Superior temporal gyrus (tissue), 1 donor: ENCODE data around the gene SBK2.
A peak's percentile ranks its signal among the peaks of the same experiment; 100 is the strongest.
"Not testable (repeated sequence)": the region's sequence is repeated elsewhere in the genome, so short reads cannot be mapped to it uniquely, and the experiment has no call there.

ENCODE experiments used
- DNase-seq: peaks from one replicate; pipeline ENCODE4 v3.0.0-alpha.2; 2016; ENCODE audit errors: extremely low spot score

SBK2 gene, protein sequence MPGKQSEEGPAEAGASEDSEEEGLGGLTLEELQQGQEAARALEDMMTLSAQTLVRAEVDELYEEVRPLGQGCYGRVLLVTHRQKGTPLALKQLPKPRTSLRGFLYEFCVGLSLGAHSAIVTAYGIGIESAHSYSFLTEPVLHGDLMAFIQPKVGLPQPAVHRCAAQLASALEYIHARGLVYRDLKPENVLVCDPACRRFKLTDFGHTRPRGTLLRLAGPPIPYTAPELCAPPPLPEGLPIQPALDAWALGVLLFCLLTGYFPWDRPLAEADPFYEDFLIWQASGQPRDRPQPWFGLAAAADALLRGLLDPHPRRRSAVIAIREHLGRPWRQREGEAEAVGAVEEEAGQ

DNA sequence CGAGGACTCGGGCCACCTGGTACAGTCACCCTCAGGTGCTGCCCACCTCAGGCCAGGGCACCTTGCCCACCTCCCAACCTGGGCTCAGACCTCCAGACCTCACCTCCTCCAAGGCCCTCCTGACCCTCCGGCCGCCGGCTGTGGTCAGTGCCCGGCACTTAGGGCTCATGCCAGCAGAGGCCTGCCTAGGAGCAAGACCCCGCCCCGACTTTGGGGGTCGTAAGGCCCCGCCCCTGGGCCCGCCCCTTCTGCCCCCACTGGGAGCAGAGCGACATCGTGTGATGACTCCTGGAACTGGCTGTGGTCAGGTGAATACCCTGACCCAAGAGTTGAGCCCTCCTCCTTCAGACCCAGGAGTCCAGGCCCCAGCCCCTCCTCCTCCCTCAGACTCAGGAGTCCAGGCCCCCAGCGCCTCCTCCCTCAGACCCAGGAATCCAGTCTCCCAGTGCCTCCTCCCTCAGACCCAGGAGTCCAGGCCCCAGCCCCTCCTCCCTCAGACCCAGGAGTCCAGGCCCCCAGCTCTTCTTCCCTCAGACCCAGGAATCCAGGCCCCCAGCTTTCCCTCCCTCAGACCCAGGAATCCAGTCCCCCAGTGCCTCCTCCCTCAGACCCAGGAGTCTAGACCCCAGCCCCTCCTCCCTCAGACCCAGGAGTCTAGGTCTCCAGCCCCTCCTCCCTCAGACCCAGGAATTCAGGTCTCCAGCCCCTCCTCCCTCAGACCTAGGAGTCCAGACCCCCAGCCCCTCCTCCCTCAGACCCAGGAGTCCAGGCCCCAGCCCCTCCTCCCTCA is at the start of gene SBK2:
SBK2 (minus strand) TSS at position 183 of the 790 bp plus-strand sequence. CDS start 839 bp downstream, outside the sequence.
- DNase-seq, result no peak

DNA sequence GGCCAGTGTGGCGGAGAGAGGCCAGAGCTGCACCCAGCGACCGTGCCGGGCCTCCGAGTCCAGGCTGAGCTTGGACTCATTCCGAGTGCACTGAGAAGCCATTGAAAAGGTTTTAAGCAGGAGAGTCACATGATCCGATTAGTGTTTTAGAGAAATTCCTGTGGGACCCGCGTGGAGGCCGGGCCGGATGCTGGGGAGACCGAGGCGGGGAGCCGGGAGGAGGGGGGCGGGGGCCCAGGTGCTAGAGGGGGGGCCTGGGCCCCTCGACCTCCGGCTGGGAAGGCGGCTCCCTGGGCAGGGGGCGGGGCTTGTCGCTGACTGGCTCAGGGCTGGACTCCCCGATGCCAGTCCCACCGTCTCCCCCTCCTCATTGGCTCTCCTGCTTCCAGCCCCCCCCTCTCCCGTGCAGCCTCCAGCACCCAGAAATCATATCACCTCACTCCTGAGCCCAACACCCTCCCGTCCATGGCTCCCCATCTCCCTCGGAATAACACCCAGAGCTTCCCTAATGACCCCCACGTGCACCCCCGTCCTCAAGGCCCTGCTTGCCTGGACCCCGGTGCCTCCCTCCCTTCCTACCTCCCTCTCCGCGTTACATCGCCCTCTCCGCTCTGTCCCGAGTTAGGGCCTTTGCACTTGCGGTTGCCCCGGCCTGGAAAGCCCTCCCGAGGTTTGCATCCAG is 48.9 kb upstream of the SBK2 start:
- DNase-seq, result no peak

DNA sequence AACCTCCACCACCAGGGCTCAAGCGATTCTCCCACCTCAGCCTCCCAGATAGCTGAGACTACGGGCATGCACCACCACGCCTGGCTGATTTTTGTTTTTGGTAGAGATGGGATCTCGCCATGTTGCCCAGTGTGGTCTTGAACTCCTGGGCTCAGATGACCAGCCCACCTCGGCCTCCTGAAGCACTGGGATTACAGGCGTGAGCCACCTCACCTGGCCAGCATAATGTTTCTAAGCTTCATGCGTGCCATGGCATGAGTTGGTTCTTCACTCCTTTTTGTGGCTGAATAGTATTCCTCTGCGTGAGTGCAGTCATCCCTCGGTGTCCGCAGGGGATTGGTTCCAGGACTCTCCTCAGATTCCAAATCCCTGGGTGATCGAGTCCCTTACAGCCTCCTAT is 47.9 kb upstream of the SBK2 start:
- DNase-seq, result no peak

DNA sequence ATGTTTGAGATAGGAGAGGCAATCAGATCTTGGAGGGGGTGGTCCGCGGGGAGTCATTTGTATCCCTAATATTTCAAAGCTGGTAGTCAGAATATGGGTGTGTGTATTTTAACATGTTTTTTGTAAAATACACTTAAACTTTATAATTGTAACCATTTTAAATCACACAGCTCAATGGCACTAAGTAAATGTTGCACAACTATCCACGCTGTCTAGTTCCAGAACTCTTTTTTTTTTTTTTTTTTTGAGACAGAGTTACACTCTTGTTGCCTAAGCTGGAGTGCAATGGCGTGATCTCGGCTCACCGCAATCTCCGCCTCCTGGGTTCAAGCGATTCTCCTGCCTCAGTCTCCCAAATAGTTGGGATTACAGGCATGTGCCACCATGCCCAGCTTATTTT is 47.0 kb upstream of the SBK2 start:
- DNase-seq, result not testable (repeated sequence)

- not testable (repeated sequence) for DNase-seq
Observed at GRCh38 chr19:55582284-55582683, 45.4 kb upstream of the SBK2 start.

GRCh38 chr19:55581823-55582223 is 44.9 kb upstream of the SBK2 start:
- DNase-seq, result no peak

- no peak for DNase-seq
Observed at GRCh38 chr19:55581145-55581822, 44.4 kb upstream of the SBK2 start.

- peak; percentile 88 for DNase-seq
Observed at GRCh38 chr19:55580628-55581144, 43.8 kb upstream of the SBK2 start, which contains the start of gene ZNF579. Gene ZNF579, minus strand, starts transcription at chr19:55580848. Its CDS starts 1,209 bp downstream, at chr19:55579639.

DNA sequence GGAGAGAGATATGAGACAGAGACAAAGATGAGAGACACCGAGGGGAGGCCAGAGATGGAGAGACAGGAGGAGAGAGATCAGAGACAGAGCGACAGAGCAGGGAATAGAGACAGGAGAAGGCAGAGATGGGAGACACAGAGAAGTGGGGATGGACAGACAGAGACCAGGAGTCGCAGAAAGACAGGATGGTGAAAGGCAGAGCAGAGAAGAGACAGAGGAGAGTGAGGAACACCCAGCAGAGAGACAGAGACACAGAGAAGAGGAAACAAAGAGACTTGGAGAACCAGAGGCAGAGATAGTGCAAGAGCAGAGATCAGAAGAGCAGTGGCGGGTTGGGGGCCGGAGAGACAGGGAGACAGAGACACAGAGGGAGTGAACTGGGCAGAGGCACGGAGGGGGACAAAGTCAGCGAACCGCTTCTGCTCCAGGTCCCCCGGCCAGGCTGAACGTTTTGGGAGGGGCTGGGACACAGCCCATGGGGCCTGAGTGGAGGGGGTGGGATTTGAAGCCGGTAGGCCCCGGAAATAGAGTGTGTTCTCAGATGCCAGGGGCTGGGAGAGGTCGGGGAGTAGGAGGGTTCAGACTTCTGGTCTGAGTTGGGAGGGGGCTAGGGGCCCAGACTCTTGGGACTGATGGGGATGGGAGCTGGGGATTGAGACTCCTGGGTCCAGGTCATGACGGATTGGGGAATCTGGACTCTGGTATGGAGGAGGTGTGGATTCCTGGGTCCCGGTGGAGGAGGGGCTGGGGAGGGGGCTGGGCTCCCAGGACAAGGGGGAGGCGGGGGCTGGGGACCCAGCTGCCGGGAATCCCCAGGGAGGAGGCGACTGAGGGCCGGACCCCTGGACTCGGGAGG is 43.1 kb upstream of the SBK2 start:
- DNase-seq, result no peak

GRCh38 chr19:55578761-55579747 is 42.1 kb upstream of the SBK2 start:
- no peak for DNase-seq

GRCh38 chr19:55578031-55578760 is 41.3 kb upstream of the SBK2 start:
- DNase-seq, result no peak

DNA sequence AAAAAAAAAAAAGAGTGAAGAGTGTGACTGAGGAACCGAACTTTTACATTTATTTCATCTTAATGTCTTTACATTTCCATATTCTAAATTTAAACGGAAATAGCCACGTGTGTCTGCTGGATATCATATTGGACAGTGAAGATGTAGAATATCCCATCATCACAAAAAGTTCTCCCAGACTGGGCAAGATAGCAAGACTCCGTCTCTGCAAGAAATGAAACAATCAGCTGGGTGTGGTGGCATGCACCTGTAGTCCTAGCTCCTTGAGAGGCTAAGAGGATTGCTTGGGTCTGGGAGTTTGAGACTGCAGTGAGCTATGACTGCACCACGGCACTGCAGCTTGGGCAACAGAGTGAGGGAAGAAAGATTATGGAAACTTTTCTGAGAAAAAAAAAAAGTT is 39.8 kb upstream of the SBK2 start:
- no peak for DNase-seq

DNA sequence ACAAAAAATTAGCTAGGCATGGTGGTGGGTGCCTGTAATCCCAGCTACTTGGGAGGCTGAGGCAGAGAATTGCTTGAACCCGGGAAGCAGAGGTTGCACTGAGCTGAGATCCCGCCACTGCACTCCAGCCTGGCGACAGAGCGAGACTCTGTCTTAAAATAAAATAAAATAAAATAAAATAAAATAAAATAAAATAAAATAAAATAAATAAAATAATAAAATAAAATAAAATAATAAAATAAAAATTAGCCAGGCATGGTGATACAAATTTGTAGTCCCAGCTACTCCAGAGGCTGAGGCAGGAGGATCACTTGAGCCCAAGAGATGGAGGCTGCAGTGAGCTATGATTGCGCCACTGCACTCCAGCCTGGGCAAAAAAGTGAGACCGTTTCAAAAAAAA is 37.0 kb upstream of the SBK2 start:
- not testable (repeated sequence) for DNase-seq

GRCh38 chr19:55569477-55569876 is 32.5 kb upstream of the SBK2 start:
- not testable (repeated sequence) for DNase-seq

DNA sequence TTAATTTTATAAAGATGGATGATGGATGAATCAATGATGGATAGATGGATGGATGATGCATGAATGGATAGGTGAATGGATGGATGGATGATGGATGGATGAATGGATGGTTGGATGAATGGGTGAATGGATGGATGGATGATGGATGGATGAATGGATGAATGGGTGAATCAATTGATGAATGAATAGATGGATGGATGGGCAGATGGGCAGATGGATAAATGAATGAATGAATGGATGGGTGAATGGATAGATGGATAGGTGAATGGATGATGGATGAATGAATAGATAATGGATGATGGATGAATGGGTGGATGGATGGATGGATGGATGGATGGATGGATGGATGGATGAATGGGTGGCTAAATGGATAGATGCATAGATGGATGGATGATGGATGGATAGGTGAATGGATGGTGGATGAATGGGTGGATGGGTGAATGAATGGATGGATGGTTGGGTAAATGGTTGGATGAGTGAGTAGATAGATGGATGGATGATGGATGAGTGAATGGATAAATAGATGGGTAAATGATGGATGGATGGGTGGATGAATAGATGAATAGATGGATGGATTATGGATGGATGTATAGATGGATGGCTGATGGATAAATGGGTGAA is 30.9 kb upstream of the SBK2 start:
- no peak for DNase-seq

DNA sequence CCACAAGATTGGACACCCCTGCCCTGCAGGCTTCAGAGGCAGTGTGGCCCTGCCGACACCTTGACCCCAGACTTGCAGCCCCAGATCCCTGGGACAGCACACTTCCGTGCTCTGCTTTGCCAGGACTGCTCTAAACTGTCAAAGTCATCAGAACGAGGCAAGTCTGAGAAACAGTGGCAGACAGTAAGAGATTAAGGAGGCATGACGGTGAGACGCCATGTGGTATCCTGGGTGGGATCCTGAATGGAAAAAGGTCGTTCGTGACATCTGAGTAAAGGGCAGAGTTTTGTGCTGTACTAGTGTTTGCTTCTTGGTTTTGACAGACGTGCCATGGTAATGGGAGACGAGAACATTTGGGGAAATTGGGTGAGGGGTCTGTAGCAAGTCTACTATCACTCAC is 29.9 kb upstream of the SBK2 start:
- no peak for DNase-seq

GRCh38 chr19:55563261-55563690 is 26.3 kb upstream of the SBK2 start:
- no peak for DNase-seq

- no peak for DNase-seq
Observed at GRCh38 chr19:55559684-55560083, 22.8 kb upstream of the SBK2 start.
